OCI-M2 (cell line): ENCODE data around the gene SORT1.

Experiments used
- DNase-seq: peaks from one replicate; lab custom pipeline; 2025; ENCODE audit not compliant: unreplicated experiment; lab: John Stamatoyannopoulos, UW

Gene SORT1

DNA sequence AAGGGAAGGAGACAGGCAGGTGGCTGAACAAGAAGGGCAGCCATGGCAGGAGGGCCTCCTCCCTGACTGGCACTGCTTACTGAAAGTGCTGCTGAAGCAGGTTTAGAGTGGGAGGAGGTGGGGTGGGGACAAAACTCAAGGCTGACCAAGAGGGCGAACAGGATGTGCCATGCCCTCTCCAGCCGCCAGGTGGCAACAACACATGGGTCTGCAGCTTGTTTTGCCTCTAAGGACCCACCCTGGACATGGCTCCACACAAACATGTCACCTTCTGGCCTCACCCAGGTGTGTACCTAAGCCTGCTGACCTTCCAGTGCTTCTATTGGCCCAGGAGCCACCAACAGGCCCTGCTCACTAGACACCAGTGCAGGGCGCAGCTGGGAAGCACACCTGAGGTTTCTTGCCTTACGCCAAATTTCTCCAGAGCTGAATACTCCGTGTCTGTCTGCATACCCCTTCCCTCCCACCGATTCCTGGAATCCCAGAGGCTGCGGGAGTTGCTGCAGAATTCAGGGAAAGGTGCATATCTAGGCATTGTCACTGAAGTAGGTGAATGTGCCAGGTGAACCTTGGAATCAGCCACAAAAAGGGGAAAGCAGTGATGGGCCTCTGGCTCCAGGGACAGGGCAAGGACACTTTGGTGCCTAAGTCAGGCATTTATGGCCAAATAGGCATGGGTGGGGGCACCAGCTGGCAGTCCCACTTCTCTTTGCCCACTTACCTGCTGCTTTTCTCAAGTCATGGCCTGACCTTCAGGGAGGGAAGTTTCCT is 120.1 kb downstream of the SORT1 start:
- peak; percentile 37 for DNase-seq

DNA sequence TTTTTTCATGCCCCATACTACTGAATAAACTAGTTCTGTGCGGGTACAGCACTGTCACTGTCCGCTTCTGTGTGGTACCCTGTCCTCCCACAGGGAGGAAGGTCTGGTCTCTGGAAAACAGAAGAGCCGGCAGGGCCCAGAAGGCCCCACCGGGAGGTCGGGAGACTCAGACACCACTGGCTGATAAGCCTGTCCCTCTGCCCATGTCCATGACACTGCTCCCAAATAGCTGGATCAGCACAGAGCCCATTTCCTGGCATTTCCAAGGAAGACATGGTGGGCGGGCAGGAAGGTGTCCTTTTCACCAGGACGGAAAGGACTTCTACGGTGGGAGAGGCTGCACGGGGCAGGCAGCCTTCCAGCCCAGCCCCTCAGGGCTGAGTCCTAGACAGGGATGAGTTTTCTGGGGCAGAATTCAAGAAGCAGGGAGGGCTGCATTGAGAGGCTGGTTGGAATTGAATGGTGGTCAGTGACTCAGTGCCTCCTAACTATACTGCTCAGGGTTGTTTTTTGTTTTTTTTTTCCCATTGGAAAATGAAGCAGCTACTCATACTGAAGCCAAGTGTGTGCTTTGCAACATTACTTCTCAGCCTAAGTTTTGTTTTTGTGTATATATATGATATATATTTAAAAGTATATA is 121.9 kb downstream of the SORT1 start:
- DNase-seq: no peak

DNA sequence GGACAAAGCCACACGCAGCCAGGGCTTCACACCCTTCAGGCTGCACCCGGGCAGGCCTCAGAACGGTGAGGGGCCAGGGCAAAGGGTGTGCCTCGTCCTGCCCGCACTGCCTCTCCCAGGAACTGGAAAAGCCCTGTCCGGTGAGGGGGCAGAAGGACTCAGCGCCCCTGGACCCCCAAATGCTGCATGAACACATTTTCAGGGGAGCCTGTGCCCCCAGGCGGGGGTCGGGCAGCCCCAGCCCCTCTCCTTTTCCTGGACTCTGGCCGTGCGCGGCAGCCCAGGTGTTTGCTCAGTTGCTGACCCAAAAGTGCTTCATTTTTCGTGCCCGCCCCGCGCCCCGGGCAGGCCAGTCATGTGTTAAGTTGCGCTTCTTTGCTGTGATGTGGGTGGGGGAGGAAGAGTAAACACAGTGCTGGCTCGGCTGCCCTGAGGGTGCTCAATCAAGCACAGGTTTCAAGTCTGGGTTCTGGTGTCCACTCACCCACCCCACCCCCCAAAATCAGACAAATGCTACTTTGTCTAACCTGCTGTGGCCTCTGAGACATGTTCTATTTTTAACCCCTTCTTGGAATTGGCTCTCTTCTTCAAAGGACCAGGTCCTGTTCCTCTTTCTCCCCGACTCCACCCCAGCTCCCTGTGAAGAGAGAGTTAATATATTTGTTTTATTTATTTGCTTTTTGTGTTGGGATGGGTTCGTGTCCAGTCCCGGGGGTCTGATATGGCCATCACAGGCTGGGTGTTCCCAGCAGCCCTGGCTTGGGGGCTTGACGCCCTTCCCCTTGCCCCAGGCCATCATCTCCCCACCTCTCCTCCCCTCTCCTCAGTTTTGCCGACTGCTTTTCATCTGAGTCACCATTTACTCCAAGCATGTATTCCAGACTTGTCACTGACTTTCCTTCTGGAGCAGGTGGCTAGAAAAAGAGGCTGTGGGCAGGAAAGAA is 122.9 kb downstream of the SORT1 start:
- no peak for DNase-seq

DNA sequence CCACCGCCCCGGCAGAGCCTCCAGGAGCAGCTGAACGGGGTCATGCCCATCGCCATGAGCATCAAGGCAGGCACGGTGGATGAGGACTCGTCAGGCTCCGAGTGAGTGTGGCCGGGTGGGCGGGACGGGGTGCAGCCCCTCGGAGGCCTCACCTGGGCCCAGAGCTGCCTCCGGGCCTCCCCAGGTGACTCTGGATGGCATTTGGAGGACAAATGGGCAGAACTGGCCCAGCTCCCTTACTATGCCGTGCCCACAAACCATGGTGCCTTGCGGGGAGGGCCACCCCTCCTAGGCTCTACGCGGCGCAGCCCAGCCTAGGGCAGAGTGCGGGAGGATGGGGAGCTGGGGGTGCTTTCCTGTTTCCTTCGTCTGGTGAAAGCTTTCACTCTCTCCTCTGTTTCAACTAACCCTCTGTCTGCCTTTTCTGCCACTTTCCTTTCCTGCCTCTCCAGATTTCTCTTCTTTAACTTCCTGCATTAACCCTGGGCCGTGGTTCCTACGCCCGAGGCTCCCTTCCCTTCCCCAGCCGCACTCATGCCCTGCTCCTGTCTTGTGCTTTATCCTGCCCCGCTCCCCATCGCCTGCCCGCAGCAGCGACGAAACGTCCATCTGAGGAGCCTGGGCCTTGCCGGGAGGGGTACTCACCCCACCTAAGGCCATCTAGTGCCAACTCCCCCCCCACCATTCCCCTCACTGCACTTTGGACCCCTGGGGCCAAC is 124.0 kb downstream of the SORT1 start:
- no peak for DNase-seq

DNA sequence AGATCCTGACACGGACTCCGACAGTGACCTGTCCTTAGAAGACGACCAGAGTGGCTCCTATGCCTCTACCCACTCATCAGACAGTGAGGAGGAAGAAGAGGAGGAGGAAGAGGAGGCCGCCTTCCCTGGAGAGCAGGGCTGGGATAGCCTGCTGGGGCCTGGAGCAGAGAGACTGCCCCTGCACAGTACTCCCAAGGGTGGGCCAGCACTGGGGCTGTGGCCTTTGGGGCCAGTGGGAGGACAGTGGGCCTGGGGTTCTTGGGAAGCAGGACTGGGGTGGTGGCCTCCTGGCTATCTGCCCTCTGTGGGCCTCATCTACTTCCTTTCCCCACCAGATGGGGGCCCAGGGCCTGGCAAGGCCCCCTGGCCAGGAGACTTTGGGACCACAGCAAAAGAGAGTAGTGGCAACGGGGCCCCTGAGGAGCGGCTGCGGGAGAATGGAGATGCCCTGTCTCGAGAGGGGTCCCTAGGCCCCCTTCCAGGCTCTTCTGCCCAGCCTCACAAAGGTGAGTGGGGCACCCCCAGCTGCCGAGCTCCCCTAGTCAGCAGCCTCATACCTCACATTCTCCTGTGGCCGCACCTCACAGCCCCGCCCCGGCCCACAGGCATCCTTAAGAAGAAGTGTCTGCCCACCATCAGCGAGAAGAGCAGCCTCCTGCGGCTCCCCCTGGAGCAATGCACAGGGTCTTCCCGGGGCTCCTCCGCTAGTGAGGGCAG is 124.7 kb downstream of the SORT1 start:
- DNase-seq: no peak

DNA sequence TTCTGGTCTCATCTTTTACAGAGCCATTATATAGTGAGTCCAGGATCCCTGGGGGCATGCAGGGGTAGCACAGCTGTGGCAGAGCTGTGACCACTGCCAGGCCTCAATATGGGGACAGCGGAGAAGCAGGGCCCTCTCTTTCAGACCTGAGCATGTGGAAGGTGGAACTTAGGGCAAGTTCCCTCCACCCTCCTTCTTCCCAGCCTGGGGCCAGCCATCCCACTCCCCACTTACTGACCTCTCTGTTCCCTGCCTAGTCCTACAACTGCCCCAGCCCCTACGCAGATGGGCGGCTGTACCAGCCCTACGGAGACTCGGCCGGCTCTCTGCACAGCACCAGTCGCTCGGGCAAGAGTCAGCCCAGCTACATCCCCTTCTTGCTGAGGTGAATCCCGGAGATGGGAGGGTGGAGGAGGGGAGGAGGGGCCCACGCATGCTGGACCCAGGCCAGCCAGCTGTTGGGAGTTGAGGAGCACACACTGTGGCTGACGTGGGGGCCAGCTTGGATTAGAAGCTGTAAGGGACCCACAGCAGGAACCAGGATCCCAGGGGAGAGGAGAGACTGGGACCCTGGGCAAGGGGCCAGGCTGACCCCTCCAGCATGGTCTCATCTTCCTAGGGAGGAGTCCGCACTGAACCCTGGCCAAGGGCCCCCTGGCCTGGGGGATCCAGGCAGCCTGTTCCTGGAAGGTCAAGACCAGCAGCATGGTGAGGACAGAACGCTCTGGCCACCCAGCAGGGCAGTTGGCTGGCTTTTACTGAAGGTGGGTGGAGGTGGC is 125.5 kb downstream of the SORT1 start:
- DNase-seq: no peak

DNA sequence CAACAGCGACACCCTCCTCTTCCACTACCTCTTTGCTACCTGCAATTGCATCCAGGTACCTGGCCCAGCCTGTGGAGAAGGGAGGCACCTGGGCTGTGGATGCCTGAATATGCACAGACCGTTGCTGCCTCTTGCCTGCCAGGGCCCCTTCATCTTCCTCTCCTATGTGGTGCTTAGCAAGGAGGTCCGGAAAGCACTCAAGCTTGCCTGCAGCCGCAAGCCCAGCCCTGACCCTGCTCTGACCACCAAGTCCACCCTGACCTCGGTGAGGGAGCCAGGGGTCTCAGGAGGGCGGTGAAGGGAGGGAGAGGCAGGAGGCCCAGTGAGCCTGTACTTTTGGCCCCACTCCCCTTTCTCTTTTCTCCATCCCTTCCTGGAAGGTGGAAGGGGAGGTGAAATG is 126.3 kb downstream of the SORT1 start:
- no peak for DNase-seq

DNA sequence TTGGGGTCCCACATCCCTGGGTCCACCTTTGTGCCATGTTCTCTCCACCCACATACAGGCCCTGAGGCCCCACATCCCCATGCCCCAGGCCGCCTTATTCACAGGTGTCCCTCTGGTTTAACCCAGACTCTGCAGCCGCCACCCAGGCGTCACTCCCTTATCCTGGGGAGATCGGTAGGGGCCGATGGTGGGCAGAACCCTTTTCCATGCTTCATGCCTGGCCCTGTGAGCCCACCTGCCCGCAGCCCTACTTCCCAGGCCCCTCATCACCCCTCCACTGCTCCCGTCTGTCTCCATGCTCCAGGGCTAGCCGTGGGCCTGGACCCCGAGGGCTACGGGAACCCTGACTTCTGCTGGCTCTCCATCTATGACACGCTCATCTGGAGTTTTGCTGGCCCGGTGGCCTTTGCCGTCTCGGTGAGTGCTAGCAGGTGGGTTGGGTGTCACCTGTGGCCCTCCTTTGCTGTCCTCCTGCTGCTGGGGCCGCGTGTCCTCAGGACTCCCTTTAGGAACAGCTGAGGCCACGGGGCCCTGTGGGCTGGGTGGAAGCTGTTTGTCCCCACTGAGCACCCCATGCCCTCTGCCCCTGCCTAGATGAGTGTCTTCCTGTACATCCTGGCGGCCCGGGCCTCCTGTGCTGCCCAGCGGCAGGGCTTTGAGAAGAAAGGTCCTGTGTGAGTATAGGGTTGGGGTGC is 126.9 kb downstream of the SORT1 start:
- DNase-seq: no peak

DNA sequence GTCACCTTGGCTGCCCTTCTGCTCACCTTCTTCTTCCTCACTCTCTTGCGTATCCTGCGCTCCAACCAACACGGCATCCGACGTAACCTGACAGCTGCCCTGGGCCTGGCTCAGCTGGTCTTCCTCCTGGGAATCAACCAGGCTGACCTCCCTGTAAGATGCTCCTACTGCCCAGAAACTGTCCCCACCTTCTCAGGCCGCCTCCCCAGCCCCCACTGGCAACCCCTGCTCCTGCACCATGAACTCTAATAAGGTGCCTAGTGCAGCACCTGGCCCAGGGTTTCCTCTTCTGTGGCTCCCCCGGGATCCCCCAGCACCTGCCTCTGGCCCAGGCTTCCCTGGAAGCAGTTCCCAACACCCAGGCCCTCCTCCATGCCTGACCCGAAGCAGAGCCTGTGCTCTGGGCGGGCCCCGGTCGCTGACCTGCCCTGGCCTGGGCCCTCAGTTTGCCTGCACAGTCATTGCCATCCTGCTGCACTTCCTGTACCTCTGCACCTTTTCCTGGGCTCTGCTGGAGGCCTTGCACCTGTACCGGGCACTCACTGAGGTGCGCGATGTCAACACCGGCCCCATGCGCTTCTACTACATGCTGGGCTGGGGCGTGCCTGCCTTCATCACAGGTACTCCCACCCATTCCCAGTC is 127.6 kb downstream of the SORT1 start:
- no peak for DNase-seq

DNA sequence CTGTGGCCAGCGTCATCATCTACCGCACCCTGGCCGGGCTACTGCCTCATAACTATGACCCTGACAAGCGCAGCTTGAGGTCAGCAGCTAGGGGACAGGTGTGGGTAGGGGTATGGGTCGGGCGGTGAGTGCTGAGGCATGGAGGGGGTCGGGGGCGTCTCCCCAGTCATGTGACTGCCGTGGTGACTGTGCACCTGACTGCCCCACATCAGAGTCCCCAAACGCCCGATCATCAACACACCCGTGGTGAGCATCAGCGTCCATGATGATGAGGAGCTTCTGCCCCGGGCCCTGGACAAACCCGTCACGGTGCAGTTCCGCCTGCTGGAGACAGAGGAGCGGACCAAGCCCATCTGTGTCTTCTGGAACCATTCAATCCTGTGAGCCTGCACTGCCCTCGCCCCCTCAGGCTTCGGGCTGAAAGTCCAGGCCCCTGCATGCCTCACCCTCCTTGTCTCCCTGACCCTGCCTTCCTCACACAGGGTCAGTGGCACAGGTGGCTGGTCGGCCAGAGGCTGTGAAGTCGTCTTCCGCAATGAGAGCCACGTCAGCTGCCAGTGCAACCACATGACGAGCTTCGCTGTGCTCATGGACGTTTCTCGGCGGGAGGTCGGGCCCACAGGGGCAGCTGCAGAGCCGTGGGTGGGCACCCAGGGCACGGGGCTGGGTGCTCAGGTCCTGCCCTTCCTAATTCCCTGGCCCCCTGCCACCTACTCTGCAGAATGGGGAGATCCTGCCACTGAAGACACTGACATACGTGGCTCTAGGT is 128.3 kb downstream of the SORT1 start:
- DNase-seq: no peak

DNA sequence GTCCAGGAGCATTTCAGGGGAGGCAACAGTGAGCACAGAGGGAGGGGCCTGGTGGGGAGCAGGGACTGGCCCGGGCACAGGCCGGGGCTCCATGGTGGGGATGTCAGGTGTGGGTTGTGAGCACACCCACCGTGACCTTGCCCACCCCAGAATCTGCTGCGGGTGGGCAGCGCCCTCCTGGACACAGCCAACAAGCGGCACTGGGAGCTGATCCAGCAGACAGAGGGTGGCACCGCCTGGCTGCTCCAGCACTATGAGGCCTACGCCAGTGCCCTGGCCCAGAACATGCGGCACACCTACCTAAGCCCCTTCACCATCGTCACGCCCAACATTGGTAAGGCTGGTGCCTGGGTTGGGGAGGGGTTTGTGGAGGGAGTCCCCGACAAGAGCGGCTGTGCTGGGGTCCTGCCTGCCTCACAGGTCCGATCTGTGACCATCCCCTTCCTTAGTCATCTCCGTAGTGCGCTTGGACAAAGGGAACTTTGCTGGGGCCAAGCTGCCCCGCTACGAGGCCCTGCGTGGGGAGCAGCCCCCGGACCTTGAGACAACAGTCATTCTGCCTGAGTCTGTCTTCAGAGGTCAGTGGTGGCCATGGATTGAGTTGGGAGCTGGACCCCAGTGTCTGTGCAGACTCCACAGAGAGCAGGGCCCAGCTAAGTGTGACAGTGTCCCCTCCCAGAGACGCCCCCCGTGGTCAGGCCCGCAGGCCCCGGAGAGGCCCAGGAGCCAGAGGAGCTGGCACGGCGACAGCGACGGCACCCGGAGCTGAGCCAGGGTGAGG is 129.1 kb downstream of the SORT1 start:
- DNase-seq: no peak

DNA sequence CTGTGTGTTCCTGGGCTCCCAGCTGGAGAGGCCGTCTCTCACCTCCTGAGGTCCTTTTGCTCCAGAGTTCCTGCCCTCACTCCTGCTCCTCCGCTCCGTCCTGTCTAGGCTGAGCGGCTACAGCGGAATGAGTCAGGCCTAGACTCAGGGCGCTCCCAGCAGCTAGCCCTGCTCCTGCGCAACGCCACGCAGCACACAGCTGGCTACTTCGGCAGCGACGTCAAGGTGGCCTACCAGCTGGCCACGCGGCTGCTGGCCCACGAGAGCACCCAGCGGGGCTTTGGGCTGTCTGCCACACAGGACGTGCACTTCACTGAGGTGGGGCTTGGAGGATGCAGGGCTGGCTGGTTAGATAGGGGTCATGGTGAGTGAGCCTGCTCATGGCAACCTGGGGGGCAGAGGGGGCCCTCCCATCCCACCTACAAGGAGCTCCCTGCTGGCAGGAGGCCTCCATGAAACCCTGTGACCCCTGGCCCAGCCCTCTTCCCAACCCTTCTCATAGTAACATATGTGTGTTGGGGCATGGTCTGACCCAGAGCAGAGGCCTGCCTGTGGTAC is 129.9 kb downstream of the SORT1 start:
- no peak for DNase-seq

DNA sequence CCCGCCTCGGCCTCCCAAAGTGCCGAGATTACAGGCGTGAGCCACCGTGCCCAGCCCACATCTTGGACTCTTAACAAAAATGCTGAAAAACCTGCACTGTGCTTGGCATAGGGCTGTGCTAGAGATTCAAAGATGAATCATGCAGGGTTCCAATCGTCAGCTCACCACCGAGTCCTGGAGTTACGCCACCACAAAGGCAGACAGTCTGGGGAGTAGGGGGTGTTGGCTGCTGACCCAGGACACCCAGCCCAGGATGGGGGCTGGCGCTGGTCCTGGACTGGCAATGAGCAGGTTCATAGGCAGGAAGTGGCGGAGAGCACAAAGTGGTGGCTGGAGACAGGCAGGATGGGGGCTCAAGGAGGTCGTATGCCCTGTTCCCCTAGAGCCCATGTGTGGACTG is 130.8 kb downstream of the SORT1 start:
- DNase-seq: no peak

DNA sequence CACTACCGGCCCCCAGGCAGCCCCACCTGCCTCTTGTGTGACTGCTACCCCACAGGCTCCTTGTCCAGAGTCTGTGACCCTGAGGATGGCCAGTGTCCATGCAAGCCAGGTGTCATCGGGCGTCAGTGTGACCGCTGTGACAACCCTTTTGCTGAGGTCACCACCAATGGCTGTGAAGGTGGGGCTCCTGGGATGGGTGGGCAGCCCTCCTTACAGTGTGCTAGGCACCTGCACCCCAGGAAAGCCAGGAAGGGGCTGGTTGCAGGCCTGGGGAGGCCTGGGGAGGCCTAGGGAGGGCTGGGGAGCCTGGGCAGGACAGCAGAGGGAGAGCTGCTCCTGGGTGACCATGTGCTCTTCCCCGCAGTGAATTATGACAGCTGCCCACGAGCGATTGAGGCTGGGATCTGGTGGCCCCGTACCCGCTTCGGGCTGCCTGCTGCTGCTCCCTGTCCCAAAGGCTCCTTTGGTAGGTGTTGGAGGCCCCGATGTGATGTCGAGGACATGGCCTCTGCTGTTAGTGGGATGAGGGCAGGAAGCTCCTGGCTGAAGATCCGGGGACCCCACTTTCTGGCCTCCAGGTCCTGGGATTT is 131.9 kb downstream of the SORT1 start:
- DNase-seq: no peak

DNA sequence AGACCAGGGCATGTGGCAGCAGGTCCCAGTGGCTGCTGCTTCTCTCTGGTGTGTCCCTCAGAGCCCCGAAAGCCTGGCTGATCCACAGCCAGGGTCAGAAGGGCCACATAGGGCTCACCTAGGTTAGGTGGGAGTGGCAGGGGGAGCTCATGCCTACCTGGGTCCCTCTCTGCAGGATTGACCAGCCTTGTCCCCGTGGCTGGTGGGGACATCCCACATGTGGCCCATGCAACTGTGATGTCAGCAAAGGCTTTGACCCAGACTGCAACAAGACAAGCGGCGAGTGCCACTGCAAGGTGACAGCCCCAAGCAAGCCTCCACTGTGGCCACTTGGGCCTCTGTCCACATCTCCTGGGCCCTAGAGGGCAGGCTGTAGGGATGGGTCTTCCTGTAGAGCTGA is 132.7 kb downstream of the SORT1 start:
- no peak for DNase-seq

DNA sequence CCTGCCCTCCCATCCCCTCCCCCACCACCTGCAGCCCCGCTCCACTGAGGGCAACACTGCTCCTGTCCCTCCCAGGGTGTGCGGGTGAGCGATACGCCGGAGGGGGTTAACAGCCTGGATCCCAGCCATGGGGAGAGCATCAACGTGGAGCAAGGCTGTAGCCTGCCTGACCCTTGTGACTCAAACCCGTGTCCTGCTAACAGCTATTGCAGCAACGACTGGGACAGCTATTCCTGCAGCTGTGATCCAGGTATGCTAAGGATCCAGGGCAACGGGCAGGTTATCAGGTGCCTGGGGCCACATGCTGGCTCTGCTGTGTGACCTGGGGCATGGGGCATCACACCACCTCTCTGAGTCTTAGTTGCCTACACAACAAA is 133.4 kb downstream of the SORT1 start:
- no peak for DNase-seq
